T-helper 22 cell (primary cell): ENCODE data around the gene CHCHD5.
"Not testable (repeated sequence)": the region's sequence is repeated elsewhere in the genome, so short reads cannot be mapped to it uniquely, and the experiment has no call there.

ENCODE experiments used
- DNase-seq: peaks from one replicate; pipeline ENCODE4 v3.0.0-alpha.2; 2020; ENCODE audit warnings: low read depth

Gene CHCHD5, protein sequence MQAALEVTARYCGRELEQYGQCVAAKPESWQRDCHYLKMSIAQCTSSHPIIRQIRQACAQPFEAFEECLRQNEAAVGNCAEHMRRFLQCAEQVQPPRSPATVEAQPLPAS

DNA sequence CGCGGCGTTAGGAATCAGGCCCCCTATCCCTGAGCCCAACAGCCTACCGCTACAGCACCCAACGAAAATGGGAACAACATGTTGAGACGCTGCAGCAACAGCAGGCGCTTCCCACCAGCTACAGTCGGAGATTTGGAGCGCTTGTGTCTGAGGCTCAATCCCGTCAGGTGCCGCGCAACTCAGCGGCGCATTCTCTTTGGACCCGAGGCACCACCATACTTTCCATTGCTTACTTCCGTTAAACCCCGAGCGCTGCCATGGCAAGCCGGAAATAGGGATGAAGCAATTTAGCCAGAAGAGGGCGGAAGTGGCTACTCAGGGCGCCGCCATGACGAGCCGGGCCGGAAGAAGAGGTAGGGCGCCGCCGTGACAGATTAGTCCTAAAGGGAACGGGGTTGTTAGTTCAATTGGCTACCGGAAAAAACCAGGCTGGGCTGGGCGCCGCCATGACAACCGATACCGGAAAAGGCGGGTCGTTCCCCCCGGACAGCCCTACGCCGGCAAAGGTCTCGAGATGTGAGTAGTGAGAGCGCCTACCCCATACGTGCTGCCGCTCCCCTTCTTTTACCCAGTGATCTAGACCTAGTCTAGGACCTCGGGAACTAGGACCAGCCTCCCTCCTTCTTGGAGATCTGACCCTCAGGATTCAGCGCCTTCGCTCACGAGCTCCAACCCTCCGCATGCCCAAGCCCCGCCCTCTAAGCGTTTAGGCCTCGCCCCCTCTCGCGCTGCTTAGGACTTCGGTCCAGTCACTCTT, at the start of gene CHCHD5:
CHCHD5 (plus strand) TSS at position 476 of the 757 bp plus-strand sequence; CDS start at position 515, 39 bp downstream.
- peak; percentile 92 for DNase-seq

DNA sequence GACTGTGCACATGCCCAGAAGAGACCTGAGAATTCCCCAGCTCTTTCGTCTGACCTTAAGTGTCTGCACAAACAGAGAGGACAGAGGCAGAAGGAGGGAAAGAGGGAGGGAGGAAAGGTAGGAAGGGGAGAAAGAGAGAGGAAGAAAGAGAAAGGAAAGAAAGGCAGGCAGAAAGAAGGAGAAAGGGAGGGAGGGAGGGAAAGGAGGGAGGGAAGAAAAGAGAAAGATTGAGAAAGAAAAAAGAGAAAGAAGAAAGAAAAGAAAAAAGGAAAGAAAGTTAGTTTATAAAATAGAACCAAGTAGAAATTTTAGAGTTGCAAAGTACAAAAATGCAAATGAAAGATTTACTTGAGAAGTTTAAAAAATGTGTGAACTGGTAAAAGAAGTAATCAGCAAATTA, 49.6 kb upstream of the CHCHD5 start:
- no peak for DNase-seq

DNA sequence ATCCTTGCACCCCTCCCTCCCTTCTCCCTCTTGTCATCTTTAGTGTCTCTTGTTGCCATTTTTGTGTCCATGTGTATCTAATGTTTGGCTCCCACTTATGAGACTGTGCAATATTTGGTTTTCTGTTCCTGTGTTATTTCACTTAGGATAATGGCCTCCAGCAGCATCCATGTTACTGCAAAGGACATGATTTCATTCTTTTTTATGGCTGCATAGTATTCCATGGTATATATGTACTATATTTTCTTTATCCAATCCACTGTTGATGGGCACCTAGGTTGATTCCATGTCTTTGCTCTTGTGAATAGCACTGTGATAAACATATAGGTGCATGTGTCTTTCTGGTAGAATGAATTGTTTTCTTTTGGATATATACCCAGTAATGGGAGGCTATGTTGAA, 47.7 kb upstream of the CHCHD5 start:
- not testable (repeated sequence) for DNase-seq

DNA sequence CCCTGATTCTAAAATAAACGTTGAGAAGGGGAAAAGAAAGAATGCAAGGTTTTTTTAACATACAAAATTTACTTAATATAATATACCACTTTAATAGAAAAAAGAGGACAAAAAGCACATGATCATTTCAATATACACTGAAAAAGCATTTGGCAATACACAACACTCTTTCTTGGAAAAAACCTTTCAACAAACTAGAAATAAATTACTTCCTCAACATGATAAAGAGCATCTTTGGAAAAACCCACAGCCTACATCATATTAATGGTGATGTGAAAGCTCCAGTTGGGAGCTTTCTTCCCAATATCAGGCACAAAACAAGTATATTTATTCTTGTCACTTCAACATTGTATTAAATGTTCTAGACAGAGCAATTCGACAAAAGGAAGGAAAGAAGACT, 45.1 kb upstream of the CHCHD5 start:
- DNase-seq = no peak

DNA sequence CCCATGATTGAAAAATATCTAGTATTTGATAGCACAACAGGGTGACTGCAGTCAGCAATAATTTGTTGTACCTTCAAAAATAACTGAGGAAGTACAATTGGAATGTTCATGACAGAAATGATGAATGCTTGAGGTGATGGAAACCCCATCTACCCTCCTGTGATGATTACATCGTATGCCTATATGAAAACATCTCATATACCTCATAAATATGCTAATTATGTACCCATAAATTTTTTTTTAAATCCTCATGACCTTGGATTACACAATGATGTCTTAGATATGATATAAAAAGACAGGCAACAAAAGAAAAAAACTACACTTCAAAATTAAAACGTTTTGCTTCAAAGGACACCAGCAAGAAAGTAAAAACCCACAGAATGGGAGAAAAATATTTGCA, 43.5 kb upstream of the CHCHD5 start:
- no peak for DNase-seq

DNA sequence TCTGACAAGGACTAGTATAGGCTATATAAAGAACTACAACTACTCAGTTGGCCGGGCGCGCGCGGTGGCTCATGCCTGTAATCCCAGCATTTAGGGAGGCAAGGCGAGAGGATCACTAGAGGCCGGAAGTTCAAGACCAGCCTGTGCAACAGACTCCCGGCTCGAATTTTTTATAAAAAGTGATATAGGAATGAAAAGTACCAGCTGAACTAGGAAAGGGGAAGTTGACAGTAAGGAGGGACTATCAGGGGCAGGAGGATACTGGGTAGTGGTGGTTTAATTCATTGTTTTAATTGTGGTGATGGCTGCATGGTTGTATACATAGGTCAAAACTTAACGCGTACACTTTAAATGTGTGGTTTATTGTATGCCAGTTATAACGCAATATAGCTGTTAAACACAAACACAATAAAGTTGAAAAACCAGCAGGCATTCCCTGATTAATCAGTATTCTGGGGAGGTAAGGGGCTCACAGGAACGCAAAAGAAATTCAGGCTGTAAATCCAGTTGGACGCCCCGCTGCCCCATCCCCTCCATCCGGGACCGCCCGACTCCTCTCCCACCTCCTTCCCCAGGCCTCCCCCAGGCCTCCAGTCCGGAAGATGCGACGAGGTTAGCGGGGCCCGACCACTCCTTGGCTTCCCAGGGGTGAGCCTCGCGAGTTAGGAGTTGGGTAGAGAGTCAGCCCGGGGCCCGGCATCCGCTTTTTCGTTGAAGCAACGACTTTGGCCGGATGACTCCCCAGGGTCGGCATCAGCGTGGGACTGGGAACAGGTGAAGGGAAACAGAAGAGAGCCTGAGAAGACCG, 42.9 kb upstream of the CHCHD5 start:
- DNase-seq = no peak

DNA sequence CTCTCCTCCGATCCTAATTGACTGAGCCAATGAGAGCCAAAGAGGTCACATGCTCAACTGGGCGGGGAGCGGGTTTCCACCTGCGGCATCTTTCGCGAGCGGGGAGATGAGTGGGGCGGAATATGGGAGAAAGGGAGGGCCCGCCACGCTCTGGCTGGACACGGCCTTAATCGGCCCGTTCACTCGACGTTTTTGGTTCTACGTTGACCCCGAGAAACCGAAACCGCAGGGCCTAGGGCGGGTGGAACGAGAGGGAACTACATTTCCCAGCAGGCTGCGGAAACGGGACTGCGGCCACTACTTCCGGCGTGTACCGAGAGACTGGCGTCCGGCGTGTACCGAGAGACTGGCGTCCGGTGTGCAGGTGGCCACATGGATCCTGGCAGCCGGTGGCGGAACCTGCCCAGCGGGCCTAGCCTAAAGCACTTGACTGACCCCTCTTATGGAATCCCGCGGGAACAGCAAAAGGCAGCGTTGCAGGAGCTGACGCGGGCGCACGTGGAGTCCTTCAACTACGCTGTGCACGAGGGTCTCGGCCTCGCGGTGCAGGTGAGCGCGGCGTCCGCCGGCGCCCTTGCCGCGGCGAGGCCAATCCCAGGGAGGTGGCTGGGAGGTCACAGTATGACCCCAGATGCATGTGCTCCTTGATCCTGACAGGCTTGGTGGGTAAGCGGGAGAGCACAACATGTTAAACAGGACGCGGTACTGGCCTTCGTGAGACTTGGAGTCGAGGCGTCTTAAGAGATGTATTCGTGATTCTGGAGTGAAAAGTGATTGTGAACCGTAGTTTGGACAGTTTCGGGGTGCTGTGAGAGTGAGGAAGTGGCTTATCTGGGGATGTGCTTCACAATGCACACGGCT, 42.1 kb upstream of the CHCHD5 start, which contains the start of gene POLR1B:
POLR1B (plus strand) TSS at position 343 of the 861 bp plus-strand sequence; CDS start at position 373, 30 bp downstream.
- peak; percentile 61 for DNase-seq

DNA sequence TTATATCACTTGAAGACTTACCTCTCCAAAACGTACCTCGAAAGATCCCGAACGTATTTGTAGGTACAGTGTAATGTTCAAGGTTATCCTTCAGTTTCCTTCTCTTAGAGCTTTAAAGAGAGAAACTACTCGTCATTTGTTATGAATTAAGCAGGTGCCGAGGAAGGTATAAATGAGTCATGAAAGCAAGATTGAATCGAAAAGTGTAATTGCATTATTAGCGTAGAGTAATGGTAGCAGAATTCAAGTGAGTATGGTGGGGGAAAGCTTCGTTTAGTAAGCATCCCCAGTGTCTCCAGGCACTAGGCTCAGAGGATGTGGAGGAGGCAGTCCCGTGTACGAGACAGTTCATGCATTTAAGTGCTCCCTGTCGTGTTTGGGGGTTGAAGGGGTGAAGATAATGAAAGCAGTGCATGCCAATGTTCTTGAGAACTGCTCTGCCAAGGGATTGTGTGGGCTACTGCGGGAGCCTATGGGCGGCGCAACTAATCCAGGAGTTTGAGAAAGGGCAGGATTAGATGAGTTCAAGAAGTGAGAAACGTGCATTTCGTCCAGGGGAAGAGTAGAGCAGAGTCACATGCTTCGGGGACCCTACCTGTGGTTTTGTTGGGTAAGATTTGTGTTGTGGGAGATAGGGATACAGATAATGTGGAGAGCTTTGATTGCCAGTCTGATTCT, 41.3 kb upstream of the CHCHD5 start:
- no peak for DNase-seq

DNA sequence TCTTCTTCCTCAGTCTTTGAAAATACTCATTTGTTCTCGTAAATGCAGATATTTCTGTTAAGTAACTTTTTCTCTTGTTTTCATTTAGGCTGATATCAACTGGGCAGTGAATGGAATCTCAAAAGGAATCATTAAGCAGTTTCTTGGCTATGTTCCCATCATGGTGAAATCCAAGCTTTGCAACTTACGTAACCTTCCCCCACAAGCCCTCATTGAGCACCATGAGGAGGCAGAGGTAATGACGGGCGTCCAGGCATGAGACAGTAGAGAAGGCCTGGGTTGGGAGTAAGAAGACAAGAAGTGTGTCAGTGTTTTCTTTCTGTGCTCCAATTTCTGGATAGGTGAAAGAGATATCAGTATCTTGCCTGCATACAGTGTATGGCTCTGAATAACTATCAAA, 37.1 kb upstream of the CHCHD5 start:
- DNase-seq = no peak

DNA sequence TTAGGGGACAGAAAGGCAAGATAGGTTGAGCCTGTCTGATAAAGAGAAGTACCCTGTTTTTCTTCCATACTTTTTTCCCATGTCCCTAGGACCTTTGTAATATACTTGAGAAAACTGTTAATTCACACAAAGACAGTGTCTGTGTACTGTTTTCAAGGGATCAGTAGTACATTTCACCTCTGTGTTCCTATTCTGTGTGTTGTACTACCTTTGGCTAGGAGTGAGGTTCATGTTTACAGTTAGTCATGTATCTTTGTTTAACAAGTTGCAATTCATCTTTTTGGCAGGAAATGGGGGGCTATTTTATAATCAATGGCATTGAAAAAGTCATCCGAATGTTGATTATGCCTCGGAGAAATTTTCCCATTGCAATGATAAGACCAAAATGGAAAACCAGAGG, 35.4 kb upstream of the CHCHD5 start:
- DNase-seq = no peak

DNA sequence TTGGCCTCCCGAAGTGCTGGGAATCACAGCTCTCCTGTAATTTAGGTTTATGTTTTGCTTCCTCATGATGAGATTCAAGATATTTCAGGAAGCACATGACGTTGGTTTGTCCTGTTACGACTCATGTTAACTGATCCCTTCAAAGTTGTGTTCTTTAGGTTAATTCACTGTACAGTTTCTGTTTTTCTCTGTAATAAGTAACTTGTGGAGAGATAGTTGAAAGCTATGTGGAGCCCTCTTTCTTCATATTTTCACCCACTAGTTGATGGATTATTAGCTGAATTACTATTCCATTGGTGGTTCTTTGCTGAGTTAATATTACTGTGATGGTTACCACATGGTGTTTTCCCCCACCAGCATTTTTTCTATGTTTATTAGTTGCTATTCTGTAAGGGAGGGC, 18.3 kb upstream of the CHCHD5 start:
- no peak for DNase-seq

DNA sequence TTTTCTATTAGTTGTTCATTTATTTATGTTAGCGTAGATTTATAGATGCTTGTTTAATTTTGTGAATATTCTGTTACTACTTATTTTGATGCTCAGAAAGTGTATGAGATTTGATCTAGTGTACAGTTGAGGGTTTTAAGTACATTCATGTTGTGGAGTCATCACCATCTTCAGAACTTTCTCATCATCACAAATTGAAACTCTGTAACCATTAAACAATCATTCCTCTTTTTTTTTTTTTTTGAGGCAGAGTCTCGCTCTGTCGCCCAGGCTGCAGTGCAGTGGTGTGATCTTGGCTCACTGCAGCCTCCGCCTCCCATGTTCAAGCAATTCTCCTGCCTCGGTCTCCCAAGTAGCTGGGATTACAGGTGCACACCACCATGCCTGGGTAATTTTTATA, 17.9 kb upstream of the CHCHD5 start:
- not testable (repeated sequence) for DNase-seq

DNA sequence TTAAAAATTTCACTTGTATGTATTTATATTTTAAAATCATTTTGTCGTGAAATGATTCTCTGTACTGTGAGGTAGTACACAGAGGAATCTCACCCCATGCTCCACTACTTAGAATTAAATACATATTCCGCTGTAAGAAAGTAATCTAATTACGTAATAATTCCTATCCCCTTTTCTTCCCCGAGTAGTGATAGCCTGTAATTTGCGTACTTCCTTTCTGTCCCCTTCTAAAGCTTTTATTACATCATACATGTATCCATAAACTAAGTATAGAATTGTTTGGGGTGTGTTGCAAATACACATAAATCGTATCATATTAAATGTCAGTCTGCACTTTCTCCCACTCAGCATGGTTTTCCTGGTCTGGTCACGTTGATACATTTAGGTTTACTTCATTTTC, 12.4 kb upstream of the CHCHD5 start:
- DNase-seq = no peak

DNA sequence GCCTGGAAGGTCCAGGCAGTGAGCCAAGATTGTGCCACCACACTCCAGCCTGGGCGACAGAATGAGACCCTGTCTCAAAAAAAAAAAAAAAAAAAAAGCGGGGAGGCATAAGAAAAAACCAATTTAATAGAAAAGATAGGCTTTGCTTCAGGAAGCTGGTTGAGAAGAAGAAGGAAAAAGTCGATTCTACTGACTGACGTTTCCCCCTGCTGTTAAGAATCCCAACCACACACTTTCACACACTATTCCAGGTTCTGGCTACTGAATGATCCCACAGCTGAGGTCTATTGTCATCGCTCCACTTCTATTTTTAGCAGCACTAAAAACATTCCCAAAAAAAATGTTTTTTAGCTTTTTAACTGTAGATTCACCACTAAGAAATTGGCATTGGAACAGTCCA, 6.7 kb upstream of the CHCHD5 start:
- no peak for DNase-seq

DNA sequence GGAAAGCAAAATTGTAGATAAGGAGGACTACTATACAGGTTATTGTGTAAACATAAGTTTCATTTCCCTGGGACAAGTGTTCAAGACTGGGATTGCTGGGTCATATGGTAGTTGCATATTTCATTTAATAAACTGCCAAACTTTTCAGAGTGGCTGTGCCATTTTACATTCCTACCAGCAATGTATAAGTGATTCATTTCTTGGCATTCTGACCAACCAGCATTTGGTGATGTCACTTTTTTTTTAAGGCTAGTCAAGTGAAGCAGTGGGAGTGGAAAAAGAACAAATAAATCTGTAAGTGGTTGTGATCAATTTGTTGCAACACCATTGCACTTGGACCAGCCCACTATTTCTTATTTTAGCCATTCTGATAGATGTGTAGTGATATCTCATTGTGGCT, 5.2 kb upstream of the CHCHD5 start:
- DNase-seq = no peak

DNA sequence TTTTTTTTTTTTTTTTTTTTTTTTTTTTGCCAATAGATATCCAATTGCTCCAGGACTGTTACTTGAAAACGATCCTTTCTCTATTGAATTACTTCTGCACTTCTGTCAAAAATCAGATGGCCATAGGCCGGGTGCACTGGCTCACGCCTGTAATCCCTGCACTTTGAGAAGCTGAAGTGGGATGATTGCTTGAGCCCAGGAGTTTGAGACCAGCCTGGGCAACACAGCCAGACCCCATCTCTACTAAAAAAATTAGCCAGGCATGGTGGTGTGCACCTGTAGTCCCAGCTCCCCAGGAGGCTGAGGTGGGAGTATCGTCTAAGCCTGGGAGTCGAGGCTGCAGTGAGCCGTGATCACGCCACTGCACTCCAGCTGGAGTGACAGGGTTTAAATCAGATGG, 4.3 kb upstream of the CHCHD5 start:
- no peak for DNase-seq

DNA sequence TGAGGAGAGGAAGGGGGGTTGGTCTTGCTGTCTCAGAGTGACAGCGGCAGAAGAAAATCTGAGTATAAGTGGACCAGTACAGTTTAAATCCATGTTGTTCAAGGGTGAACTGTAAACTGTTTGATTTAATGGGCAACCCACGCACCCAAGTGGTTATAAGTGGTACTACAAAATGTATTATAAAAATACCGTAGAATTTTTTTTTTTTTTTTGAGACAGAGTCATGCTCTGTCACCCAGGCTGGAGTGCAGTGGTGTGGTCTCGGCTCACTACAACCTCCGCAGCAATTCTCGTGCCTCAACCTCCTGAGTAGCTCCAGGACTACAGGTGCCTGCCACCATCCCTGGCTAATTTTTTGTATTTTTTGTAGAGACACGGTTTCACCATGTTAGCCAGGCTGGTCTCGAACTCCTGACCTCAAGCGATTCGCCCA, 2.1 kb upstream of the CHCHD5 start:
- DNase-seq = no peak

DNA sequence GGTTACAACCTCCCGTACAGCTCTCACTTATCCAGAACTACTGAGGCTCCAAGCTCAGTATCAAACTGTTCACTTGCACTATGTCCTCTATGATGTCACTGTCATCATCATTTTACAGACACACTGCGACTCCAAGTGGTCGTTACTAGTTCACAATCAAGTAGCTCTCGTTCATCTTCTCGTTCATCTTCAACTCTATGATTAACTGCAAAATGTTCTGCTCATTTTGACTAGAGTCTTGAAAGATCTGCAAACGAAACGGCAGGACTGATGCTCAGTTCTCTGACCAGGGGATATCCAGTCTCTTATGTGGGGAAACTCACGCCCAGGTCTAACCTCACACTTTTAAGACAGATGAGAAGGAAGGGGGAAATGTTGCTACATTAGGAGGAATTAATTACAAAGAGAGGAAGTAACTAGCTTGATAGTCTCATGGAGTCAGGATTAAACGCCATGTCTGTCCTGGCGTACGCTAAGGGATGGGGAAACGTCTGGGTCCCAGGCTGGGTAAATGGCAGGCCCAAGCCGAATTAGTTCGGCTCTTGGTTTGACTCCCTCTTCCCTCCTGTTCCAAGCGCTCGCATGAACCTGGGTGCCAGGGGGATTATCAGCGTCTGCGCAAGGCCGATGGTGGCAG, 794 bp upstream of the CHCHD5 start:
- DNase-seq = no peak

DNA sequence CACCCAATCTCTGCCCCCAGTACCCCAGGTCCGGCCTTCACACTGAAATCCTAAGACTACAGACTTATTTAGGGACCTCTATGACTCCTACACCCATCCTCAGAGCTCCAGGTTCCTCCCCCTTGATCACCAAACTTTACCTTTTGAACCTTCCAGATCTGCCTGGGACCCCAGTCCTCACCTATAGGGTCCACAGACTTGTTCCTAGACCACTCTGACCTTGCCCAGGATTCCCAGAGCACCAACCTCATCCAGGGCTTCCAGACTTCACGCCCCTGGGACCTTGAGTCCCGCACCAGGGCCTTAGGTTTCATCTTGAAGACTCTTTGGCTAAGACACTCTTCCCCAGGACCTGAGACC, 462 bp downstream of the CHCHD5 start:
- DNase-seq = no peak

DNA sequence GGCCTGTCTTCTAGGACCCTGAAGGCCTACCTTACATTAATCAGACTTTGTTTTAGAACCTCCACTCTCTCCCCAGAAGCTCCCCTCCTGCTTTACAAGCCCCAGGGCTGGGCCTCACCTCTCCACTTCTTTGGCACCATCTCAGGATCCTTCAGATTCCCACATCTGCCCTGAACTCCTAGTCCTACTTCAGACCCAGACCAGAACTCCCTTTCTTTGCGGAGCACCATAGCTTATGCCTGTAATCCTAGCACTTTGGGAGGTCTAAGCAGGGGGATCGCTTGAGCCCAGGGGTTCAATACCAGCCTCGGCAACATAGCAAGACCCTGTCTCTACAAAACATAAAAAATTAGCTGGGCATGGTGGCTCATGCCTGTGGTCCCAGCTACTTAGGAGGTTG, 991 bp downstream of the CHCHD5 start:
- DNase-seq = no peak

DNA sequence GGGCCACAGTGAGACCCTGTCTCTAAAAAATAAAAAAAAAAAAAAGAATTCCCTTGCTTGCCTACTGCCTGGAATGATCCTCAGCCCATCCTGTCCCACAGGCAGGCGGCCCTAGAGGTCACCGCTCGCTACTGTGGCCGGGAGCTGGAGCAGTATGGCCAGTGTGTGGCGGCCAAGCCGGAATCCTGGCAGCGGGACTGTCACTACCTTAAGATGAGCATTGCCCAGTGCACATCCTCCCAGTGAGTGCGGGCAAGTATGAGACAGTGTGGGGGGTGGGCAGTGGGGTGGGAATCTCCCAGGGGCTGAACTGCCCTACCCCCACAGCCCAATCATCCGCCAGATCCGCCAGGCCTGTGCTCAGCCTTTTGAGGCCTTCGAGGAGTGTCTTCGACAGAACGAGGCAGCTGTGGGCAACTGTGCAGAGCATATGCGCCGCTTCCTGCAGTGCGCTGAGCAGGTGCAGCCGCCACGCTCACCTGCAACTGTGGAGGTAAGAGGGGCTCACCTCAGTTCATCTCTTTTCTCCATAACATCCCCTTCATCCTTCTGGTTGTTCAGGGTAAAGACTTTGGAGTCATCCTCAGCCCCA, 1.6 kb downstream of the CHCHD5 start:
- DNase-seq = no peak
